WTC11 (cell line): Measurements from ENCODE around the gene SDF2.

Experiments
- AFF4 ChIP-seq: sonication (generic); formaldehyde crosslinking; IDR thresholded peaks from 2 replicates; pipeline ENCODE4 v1.8.1; 2023; ENCODE audit warnings: mild to moderate bottlenecking, missing genetic modification reagents, borderline replicate concordance
- CBFB ChIP-seq: sonication (generic); formaldehyde crosslinking; IDR thresholded peaks from 2 replicates; pipeline ENCODE4 v1.8.1; 2022; ENCODE audit warnings: mild to moderate bottlenecking, low read depth, missing genetic modification reagents
- CDX4 ChIP-seq: fragments of 250-450 bp; sonication (Bioruptor Pico); IDR thresholded peaks from 2 replicates; pipeline ENCODE4 v1.9.0; 2021; ENCODE audit warnings: moderate library complexity, mild to moderate bottlenecking, inconsistent platforms, borderline replicate concordance
- CTCF ChIP-seq: fragments of 200-600 bp; IDR thresholded peaks from 2 replicates; pipeline ENCODE4 v1.8.0; 2022; ENCODE audit warnings: antibody characterized with exemption
- E2F4 ChIP-seq: sonication (generic); formaldehyde crosslinking; IDR thresholded peaks from 2 replicates; pipeline ENCODE4 v1.8.1; 2022; ENCODE audit warnings: low read depth, mild to moderate bottlenecking, moderate library complexity, missing genetic modification reagents, borderline replicate concordance
- ETV6 ChIP-seq: sonication (generic); formaldehyde crosslinking; IDR thresholded peaks from 2 replicates; pipeline ENCODE4 v1.8.1; 2022; ENCODE audit warnings: mild to moderate bottlenecking, missing genetic modification reagents
- FOXK1 ChIP-seq: sonication (generic); formaldehyde crosslinking; IDR thresholded peaks from 2 replicates; pipeline ENCODE4 v1.8.0; 2022; ENCODE audit warnings: mild to moderate bottlenecking, moderate library complexity, missing genetic modification reagents
- MLX ChIP-seq: sonication (generic); formaldehyde crosslinking; IDR thresholded peaks from 2 replicates; pipeline ENCODE4 v1.8.1; 2023; ENCODE audit warnings: mild to moderate bottlenecking, missing genetic modification reagents, moderate library complexity
- NFYB ChIP-seq: sonication (generic); formaldehyde crosslinking; conservative IDR thresholded peaks from 2 replicates; pipeline ENCODE4 v1.8.0; 2022; ENCODE audit warnings: low read depth, missing genetic modification reagents
- NR3C1 ChIP-seq: sonication (generic); formaldehyde crosslinking; conservative IDR thresholded peaks from 2 replicates; pipeline ENCODE4 v1.8.1; 2023; ENCODE audit warnings: low read depth, mild to moderate bottlenecking, missing genetic modification reagents
- SP1 ChIP-seq: sonication (generic); formaldehyde crosslinking; conservative IDR thresholded peaks from 2 replicates; pipeline ENCODE4 v1.8.1; 2022; ENCODE audit warnings: missing genetic modification reagents
- TEAD1 ChIP-seq: sonication (generic); formaldehyde crosslinking; IDR thresholded peaks from 2 replicates; pipeline ENCODE4 v1.8.0; 2022; ENCODE audit warnings: mild to moderate bottlenecking, missing genetic modification reagents
- USF2 ChIP-seq: sonication (generic); formaldehyde crosslinking; IDR thresholded peaks from 2 replicates; pipeline ENCODE4 v1.8.1; 2023; ENCODE audit warnings: mild to moderate bottlenecking, missing genetic modification reagents, moderate library complexity
- ZNF532 ChIP-seq: fragments of 250-450 bp; sonication (Bioruptor Pico); IDR thresholded peaks from 2 replicates; pipeline ENCODE4 v1.9.0; 2021; ENCODE audit warnings: mild to moderate bottlenecking, borderline replicate concordance

GRCh38 chr17:28624148-28624547, 37.6 kb downstream of the SDF2 start:
- no peak for TF ChIP-seq E2F4 (CRISPR knock-in tag)
- TF ChIP-seq ETV6 (CRISPR knock-in tag): no peak
- no peak for TF ChIP-seq USF2 (CRISPR knock-in tag)
- TF ChIP-seq AFF4 (CRISPR knock-in tag): no peak
- no peak for TF ChIP-seq CTCF
- no peak for TF ChIP-seq NR3C1 (CRISPR knock-in tag)
- TF ChIP-seq MLX: no peak
- no peak for TF ChIP-seq CBFB (CRISPR knock-in tag)
- TF ChIP-seq TEAD1 (CRISPR knock-in tag): no peak
- no peak for TF ChIP-seq ZNF532
- TF ChIP-seq FOXK1 (CRISPR knock-in tag): no peak
- no peak for TF ChIP-seq NFYB (CRISPR knock-in tag)
- TF ChIP-seq CDX4 (CRISPR knock-in tag): no peak
- no peak for TF ChIP-seq SP1 (CRISPR knock-in tag)
